T-cell (primary cell): Measurements from ENCODE around the gene SEMA3A. TPM values are rescaled to one million over a fixed set of nuclear protein-coding genes. Genes with fewer than 3 reads are reported as not detected.
A peak's percentile ranks its signal among the peaks of the same experiment; 100 is the strongest.

Source experiments
- ATAC-seq, 4 experiments: fragments of 200-7000 bp in 3 of 4; fragments of 150-1000 bp in 1 of 4; cut with Tn5 transposase; replicated peaks in 1 of 4; 1 replicate in 3 of 4; 2 replicates in 1 of 4; pipeline ENCODE4 v1.10.0; 2021; ENCODE audit warnings: moderate library complexity in 3 of 4, mild to moderate bottlenecking in 2 of 4, moderate number of reproducible peaks in 1 of 4
- CTCF ChIA-PET, 2 donors: fragments of 300-600 bp; sonication (Branson Sonifier 250); formaldehyde crosslinking; loops; one replicate each; lab custom pipeline; 2022; ENCODE audit warnings: antibody characterized with exemption in 2 of 2; lab: Charles Lee
- POLR2A ChIA-PET, 2 donors: fragments of 300-600 bp; sonication (Branson Sonifier 250); formaldehyde crosslinking; loops; one replicate each; lab custom pipeline; 2022; ENCODE audit warnings: antibody characterized with exemption in 2 of 2; lab: Charles Lee
- DNase-seq, 35 experiments: peaks; one replicate each; pipeline versions ENCODE4 v3.0.0 to v3.0.0-alpha.2; 2013 to 2023
- H3K27ac ChIP-seq: one replicate; pipeline ENCODE4 v1.5.1; 2013; ENCODE audit warnings: low read length
- H3K27me3 ChIP-seq, 2 experiments: replicated peaks in 1 of 2; 1 replicate in 1 of 2; 2 replicates in 1 of 2; pipeline versions ENCODE4 v1.6.1 to v1.7.0; 2013; ENCODE audit warnings: low read length in 1 of 2, mixed read lengths in 1 of 2; ENCODE audit not compliant: control insufficient read depth in 2 of 2, insufficient read depth in 2 of 2; ENCODE audit errors: extremely low read depth in 1 of 2
- H3K36me3 ChIP-seq, 2 donors: 1 replicate in 1 of 2; 2 replicates in 1 of 2; pipeline versions ENCODE4 v1.6.1 to v1.7.0; 2013; ENCODE audit warnings: low read length in 1 of 2; ENCODE audit not compliant: control insufficient read depth in 2 of 2, insufficient read depth in 1 of 2; ENCODE audit errors: extremely low read depth in 1 of 2
- H3K4me1 ChIP-seq, 2 experiments: 1 replicate in 1 of 2; 2 replicates in 1 of 2; pipeline versions ENCODE4 v1.6.1 to v1.7.0; 2013; ENCODE audit warnings: low read length in 2 of 2, mixed read lengths in 1 of 2; ENCODE audit not compliant: insufficient read depth in 2 of 2, control insufficient read depth in 1 of 2; ENCODE audit errors: extremely low read depth in 1 of 2
- H3K4me3 ChIP-seq, 2 donors: 1 replicate in 1 of 2; 2 replicates in 1 of 2; pipeline versions ENCODE4 v1.5.1 to v1.7.0; 2013; ENCODE audit warnings: mild to moderate bottlenecking in 2 of 2, low read length in 1 of 2, moderate library complexity in 1 of 2; ENCODE audit not compliant: control insufficient read depth in 1 of 2; ENCODE audit errors: extremely low read depth in 1 of 2
- H3K9me3 ChIP-seq: 2 replicates; pipeline ENCODE4 v1.7.0; 2013
- H3K27ac Mint-ChIP-seq, 2 donors: one replicate each; pipeline ENCODE4 v1.8.0; 2020 to 2021; ENCODE audit warnings: mild to moderate bottlenecking in 2 of 2, mixed read lengths in 2 of 2
- H3K27me3 Mint-ChIP-seq, 2 donors: one replicate each; pipeline ENCODE4 v1.8.0; 2021 to 2022; ENCODE audit warnings: mixed read lengths in 2 of 2
- H3K36me3 Mint-ChIP-seq: one replicate; pipeline ENCODE4 v1.8.0; 2021; ENCODE audit warnings: mixed read lengths
- H3K4me1 Mint-ChIP-seq, 3 donors: one replicate each; pipeline ENCODE4 v1.8.0; 2020 to 2022; ENCODE audit warnings: mixed read lengths in 3 of 3, mild to moderate bottlenecking in 1 of 3
- H3K4me3 Mint-ChIP-seq, 3 donors: one replicate each; pipeline ENCODE4 v1.8.0; 2020 to 2022; ENCODE audit warnings: mild to moderate bottlenecking in 3 of 3, mixed read lengths in 3 of 3, moderate library complexity in 3 of 3
- H3K9me3 Mint-ChIP-seq, 3 donors: one replicate each; pipeline ENCODE4 v1.8.0; 2020 to 2022; ENCODE audit warnings: mixed read lengths in 3 of 3
- WGBS: methylation state at CpG from one replicate; pipeline ENCODE4 v1.1.5; 2013; ENCODE audit warnings: missing lambda C conversion rate; ENCODE audit not compliant: insufficient coverage; 5-methylcytosine and 5-hydroxymethylcytosine counted together
- total RNA-seq, 35 experiments: library from RNA in 6 of 35; stranded (reverse) in 6 of 35; fragments of 120-200 nt in 1 of 35; gene quantifications; one replicate each; pipeline versions ENCODE4 v1.2.1 to v1.2.4 and lab custom pipeline; 2013 to 2026

SEMA3A gene
- total RNA-seq, 5 donors from 2014 or later (not counting 1 experiment from before 2014, with no cell fraction given), result 0.15 to 1.6 (median 0.53) TPM; not detected in 1

DNA sequence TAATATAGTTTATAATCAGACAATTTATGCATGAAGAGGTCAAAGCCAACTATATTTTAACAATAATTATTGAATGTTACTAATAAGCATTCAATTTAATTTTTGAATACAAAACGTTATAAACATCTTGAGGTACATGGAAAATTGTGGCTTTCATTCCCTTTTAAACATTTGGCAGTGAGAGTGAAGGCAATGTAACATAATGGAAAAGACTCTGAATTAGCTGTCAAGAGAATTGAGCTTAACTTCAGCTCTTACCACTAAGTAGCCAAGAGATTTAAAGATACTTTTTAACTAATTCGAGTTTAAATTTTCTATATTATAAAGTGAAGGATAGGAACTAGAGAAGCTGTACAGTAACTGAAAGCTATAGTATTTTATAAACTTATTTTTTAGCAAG, 98.6 kb downstream of the SEMA3A start:
- POLR2A ChIA-PET, result no interaction called here

DNA sequence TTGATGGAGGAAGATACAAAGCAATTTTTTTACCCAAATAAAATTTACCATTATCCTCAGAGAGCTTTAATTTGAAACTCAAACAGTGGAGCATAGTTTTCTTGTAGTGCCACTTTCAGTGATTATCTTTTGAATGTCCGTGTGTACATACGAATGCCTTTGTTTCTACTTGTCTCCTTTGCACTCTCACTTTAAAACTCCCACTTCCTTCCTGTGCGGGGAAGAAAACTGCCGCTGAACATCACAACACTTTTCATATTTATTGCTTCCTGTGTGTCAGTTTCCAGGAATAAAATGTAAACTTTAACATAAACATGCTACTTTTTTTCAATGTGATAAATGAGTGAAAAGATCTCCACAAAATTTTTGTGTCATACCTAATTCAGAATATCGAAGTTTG, 102.4 kb downstream of the SEMA3A start:
- Histone ChIP-seq H3K27ac (peak overlapping the region; percentile 6), H3K4me3 (no peak overlapping the region), H3K36me3 (no peaks in the 10 kb centered on the region), H3K27me3 (no peaks in the 10 kb centered on the region), H3K4me1 (peaks cover 5 to 51% of the 10 kb centered on the region in 2 experiments), H3K9me3 (no peaks in the 10 kb centered on the region)
- peak in 20 of 35 experiments; percentile 0 to 44 (median 12) for DNase-seq
- Mint-ChIP-seq H3K4me1 (peaks cover 51 to 58% (median 54%) of the 10 kb centered on the region in 3 donors), H3K4me3 (peak overlapping the region; percentile 51 to 70 (median 63)), H3K9me3 (peaks cover 4 to 7% (median 5%) of the 10 kb centered on the region in 3 donors), H3K36me3 (no peaks in the 10 kb centered on the region), H3K27me3 (no peaks in the 10 kb centered on the region), H3K27ac (peak overlapping the region; percentile 77 to 84)
- POLR2A ChIA-PET, result no interaction called here
- CTCF ChIA-PET, result interaction anchor here in 1 of 2 donors (0.5 to 0.6 kb wide), 2 partner anchors 17 to 19 kb away, joined by 6 to 7 read pairs; no protein-coding TSS in a partner anchor
- ATAC-seq, result peak; percentile 63 to 89 (median 88)
- 8% methylated on average over 2 of the region's 5 CpGs for WGBS

More for the DNA sequence above, 98.6 kb downstream of the SEMA3A start:
- Mint-ChIP-seq H3K27ac (no peak overlapping the region), H3K4me1 (peaks cover 36 to 46% (median 40%) of the 10 kb centered on the region in 3 donors), H3K9me3 (peaks cover 4 to 7% (median 5%) of the 10 kb centered on the region in 3 donors), H3K36me3 (no peaks in the 10 kb centered on the region), H3K4me3 (no peak overlapping the region), H3K27me3 (no peaks in the 10 kb centered on the region)
- CTCF ChIA-PET, result no interaction called here
- H3K27me3 ChIP-seq, result no peaks in the 10 kb centered on the region
- WGBS, result no CpG with 5 or more reads among the region's 2 CpGs
- DNase-seq (no peak), ATAC-seq (no peak)
- H3K27ac ChIP-seq, result no peak overlapping the region
- no peaks in the 10 kb centered on the region for H3K36me3 ChIP-seq
- H3K9me3 ChIP-seq, result no peaks in the 10 kb centered on the region
- no peak overlapping the region for H3K4me3 ChIP-seq
- H3K4me1 ChIP-seq, result peaks cover 0 to 39% of the 10 kb centered on the region in 2 experiments

DNA sequence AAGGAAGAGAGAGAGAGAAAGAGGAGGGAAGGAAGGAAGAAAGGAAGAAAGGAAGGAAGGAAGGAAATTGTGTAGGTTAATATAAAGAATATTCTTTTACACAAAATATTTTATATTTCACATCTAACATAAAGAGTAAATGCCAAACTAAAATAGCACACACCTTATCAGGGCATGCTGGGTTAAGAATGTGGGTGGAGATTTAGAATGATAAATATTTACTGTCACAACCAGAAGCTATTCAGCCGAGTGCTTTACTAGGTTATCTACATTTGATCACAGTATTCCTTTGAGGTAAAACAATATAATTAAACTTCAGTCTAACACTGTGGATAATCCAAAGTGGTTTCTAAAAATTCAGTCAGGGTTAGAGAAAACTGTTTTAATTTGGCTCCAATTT, 103.3 kb downstream of the SEMA3A start:
- Mint-ChIP-seq H3K36me3 (no peaks in the 10 kb centered on the region), H3K4me3 (peak overlapping the region; percentile 17 to 70 (median 22)), H3K27me3 (no peaks in the 10 kb centered on the region), H3K4me1 (peaks cover 48 to 60% (median 52%) of the 10 kb centered on the region in 3 donors), H3K27ac (peak overlapping the region; percentile 84 to 86), H3K9me3 (peaks cover 4 to 7% (median 5%) of the 10 kb centered on the region in 3 donors)
- POLR2A ChIA-PET, result no interaction called here
- Histone ChIP-seq H3K4me3 (peak overlapping the region in 1 of 2 donors; percentile 23), H3K36me3 (no peaks in the 10 kb centered on the region), H3K9me3 (no peaks in the 10 kb centered on the region), H3K4me1 (peaks cover 5 to 43% of the 10 kb centered on the region in 2 experiments), H3K27ac (peak overlapping the region; percentile 34), H3K27me3 (no peaks in the 10 kb centered on the region)
- ATAC-seq (no peak), DNase-seq (peak in 1 of 35 experiments; percentile 3)
- CTCF ChIA-PET, result no interaction called here
- WGBS, result no CpG with 5 or more reads among the region's 1 CpG

- WGBS, result no CpG with 5 or more reads among the region's 1 CpG
- POLR2A ChIA-PET, result no interaction called here
Observed at GRCh38 chr7:84088802-84089201, 105.8 kb downstream of the SEMA3A start.

GRCh38 chr7:84085998-84086397, 108.6 kb downstream of the SEMA3A start:
- peaks cover 16 to 37% (median 17%) of the 10 kb centered on the region in 3 donors for H3K4me1 Mint-ChIP-seq
- Histone ChIP-seq H3K9me3 (no peaks in the 10 kb centered on the region), H3K27ac (no peak overlapping the region), H3K4me1 (peaks cover 5 to 18% of the 10 kb centered on the region in 2 experiments), H3K4me3 (no peak overlapping the region), H3K36me3 (no peaks in the 10 kb centered on the region), H3K27me3 (no peaks in the 10 kb centered on the region)
- 100% methylated on average over 1 of the region's 3 CpGs for whole genome bisulfite sequencing
- no peak overlapping the region for H3K4me3 Mint-ChIP-seq
- no peaks in the 10 kb centered on the region for H3K27me3 Mint-ChIP-seq
- no peak overlapping the region for H3K27ac Mint-ChIP-seq
- H3K36me3 Mint-ChIP-seq, result no peaks in the 10 kb centered on the region
- ATAC-seq (no peak), DNase-seq (no peak)
- H3K9me3 Mint-ChIP-seq, result no peaks in the 10 kb centered on the region
- ChIA-PET CTCF (no interaction called here), POLR2A (no interaction called here)

More at GRCh38 chr7:84088802-84089201, 105.8 kb downstream of the SEMA3A start:
- Mint-ChIP-seq H3K4me3 (no peak overlapping the region), H3K36me3 (no peaks in the 10 kb centered on the region), H3K9me3 (peaks cover 4 to 7% (median 5%) of the 10 kb centered on the region in 3 donors), H3K4me1 (peaks cover 34 to 52% (median 37%) of the 10 kb centered on the region in 3 donors), H3K27ac (no peak overlapping the region), H3K27me3 (no peaks in the 10 kb centered on the region)
- no peak overlapping the region for H3K27ac ChIP-seq
- DNase-seq (no peak), ATAC-seq (no peak)
- no peaks in the 10 kb centered on the region for H3K27me3 ChIP-seq
- peaks cover 5 to 31% of the 10 kb centered on the region in 2 experiments for H3K4me1 ChIP-seq
- CTCF ChIA-PET, result no interaction called here
- H3K4me3 ChIP-seq, result no peak overlapping the region
- H3K36me3 ChIP-seq, result no peaks in the 10 kb centered on the region
- no peaks in the 10 kb centered on the region for H3K9me3 ChIP-seq

- Histone ChIP-seq H3K27ac (no peak overlapping the region), H3K36me3 (no peaks in the 10 kb centered on the region), H3K4me1 (peaks cover 0 to 13% of the 10 kb centered on the region in 2 experiments), H3K9me3 (no peaks in the 10 kb centered on the region), H3K4me3 (no peak overlapping the region), H3K27me3 (no peaks in the 10 kb centered on the region)
- no peak overlapping the region for H3K27ac Mint-ChIP-seq
- no peaks in the 10 kb centered on the region for H3K36me3 Mint-ChIP-seq
- no peak for ATAC-seq
- ChIA-PET CTCF (no interaction called here), POLR2A (no interaction called here)
- H3K4me3 Mint-ChIP-seq, result no peak overlapping the region
- DNase-seq, result no peak
- WGBS, result no CpG with 5 or more reads among the region's 1 CpG
- no peaks in the 10 kb centered on the region for H3K27me3 Mint-ChIP-seq
- H3K9me3 Mint-ChIP-seq, result no peaks in the 10 kb centered on the region
- H3K4me1 Mint-ChIP-seq, result peaks cover 11 to 29% (median 11%) of the 10 kb centered on the region in 3 donors
Observed at GRCh38 chr7:84085147-84085546, 109.4 kb downstream of the SEMA3A start.
